Fibroblast of skin of abdomen (primary cell): ENCODE data around the gene SMIM30. TPM values are rescaled to one million over a fixed set of nuclear protein-coding genes. Genes with fewer than 3 reads are reported as not detected.
"Not testable (repeated sequence)": the region's sequence is repeated elsewhere in the genome, so short reads cannot be mapped to it uniquely, and the experiment has no call there.

Experiments used
- DNase-seq: peaks from one replicate; pipeline ENCODE4 v3.0.0-alpha.2; 2013
- polyA plus RNA-seq, 2 experiments: library from polyadenylated mRNA; unstranded; fragments of 120-200 nt; gene quantifications; one replicate each; pipeline ENCODE4 v1.2.1, GENCODE V29; 2013; ENCODE audit not compliant: insufficient read length in 2 of 2

The SMIM30 gene, protein sequence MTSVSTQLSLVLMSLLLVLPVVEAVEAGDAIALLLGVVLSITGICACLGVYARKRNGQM
- polyA plus RNA-seq (2013, experiment 1 of 2; ENCODE audit: insufficient read length) = 40.2 TPM
- 40.0 TPM for polyA plus RNA-seq (2013, experiment 2 of 2; ENCODE audit: insufficient read length)

DNA sequence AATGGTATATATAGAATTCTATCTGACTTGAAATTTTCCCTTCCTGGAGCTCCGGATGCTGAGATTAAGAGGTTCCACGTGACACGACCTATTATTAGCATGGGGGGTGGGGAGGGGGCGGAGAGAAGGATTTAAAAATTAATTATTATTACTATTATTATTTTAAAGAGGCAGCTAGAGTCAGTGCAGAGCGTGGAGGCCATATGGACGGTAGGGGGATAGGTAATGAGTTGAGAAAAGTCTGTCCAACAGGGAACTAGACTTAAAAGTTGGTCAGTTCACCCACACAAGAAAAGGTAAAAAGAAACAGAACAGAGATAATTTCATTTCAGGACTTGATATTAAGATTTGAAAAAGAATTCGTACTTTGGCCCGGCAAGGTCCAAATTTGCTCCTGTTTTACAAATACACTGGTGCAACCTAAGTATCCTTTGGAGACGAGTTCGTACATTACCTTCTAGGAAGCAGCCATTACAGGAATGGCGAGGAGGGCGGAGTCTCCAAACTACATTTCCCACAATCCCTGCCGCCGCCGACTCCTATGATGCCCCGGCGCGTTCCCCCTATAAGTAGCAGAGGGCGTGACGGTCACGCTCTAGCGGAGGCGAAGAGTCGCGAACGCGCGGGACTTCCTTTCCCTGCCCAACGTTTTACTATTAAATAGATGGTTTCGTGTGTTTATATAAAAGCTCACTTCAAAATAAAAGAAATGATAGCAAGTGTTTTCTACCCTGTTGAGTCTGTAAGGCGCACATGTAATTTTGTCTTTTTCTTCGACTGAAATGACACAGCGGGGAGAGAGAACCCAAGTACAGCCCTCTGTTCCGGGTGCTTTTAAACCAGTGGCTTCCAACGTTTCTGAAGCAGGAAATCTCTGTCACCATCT, at the start of gene SMIM30:
TSS of gene SMIM30 (minus strand) at position 481 of the 886 bp plus-strand sequence. CDS start 976 bp downstream, outside the sequence.
- DNase-seq = peak; percentile 89

DNA sequence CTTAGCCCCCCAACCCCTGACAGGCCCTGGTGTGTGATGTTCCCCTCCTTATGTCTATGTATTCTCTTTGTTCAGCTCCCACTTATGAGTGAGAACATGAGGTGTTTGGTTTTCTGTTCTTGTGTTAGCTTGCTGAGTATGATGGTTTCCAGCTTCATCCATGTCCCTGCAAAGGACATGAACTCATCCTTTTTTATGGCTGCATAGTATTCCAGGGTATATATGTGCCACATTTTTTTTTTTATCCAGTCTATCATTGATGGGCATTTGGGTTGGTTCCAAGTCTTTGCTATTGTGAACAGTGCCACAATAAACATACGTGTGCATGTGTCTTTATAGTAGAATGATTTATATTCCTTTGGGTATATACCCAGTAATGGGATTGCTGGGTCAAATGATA, 47.8 kb upstream of the SMIM30 start:
- DNase-seq = not testable (repeated sequence)

DNA sequence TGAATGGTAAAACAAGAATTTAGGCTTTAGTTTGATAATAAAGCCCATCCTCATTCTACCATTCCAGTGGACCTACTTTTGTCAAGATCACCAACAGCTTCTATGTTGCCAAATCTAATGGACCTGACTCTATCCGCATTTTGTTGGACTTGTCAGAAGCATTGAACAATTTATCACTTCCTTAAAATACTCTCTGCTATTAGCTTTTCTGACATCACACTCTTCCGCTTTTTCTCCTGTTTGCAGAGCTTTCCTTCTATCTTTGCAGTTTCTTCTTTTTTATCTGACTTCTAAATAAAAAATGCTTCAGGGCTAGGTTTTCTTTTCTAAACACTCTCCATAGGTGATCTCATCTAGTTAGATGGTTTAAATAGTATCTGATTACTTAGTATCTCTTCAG, 42.7 kb upstream of the SMIM30 start:
- DNase-seq = no peak

DNA sequence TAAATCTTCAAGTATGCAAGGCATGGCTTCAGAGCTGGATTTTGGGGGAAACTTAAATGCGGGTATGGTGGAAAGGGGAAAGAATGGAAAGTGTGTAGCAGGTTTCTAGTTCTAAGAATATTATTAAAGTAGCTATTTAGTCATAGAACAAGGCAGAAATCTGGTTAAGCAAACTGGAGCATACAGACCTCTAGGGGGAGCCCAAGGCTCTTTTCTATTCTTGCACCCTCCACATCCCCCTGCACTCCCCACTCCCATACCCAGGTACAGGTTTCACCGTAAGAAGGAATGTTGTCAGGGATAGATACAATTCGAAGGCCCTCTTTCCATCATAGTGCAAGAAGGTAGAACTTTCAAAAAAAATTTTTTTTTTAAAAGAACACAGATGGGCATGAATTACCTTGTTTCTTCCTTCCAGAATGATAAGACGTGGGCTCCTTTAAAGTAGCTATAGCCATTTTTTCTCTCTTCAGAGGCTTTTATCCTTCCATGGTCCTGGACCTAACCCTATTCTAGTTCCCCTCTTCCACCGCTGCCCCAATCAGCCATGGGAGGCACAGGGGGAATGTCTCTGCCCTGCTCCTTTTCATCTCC, 41.5 kb upstream of the SMIM30 start:
- peak; percentile 19 for DNase-seq

DNA sequence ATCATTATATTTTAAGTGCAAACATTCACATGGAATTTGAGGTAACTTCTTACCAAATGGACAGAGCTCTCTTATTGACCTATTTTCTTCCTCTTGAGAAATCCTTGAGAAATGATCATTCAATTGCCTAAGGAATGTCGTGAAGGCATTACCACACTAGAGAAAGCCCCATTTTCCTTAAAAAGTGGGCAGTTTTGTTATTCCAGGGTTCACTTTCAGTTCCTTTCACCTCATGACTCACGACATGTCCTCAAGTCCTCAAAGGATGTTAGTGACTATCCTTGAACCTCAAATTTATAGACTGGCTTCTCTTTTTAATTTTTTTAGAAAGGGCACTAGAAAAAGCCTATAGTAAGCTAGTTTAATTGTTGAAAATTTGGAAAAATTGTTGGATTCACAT, 40.4 kb upstream of the SMIM30 start:
- no peak for DNase-seq

DNA sequence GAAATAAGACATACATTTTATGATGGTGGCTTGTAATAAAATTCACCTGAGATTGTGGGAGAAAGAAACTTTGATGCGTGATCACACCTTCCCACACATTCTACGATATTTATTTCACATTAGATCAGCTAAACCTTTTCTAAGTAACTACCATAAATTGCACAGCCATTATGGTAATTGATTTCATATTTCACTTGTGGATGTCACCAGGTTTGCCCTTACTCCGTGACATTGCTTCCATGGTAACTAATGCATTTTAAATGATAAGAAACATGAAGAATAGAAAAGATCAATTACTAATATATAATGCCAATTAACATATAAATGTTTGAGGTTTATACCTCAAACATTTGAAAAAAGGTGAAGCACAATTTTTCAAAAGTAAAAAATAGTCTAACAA, 35.8 kb upstream of the SMIM30 start:
- no peak for DNase-seq

DNA sequence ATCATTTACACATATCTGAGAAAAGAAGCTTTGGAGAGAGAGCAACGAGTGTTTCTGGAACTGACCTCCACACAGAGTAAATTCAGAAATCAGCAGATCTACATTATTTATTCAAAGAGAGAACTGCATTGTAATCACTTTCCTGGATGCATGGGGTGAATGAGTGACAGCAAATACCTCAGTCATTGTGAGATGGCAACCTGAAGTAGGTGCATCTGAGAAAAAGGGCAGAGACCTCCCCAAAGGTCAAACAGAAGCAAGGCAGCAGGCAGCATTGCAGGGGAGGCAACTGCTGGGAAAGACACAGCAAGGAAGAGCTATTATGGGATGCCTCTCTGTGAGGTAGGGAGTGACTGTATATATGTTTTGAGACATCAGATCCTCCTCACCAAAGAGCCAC, 26.5 kb upstream of the SMIM30 start:
- DNase-seq = no peak

DNA sequence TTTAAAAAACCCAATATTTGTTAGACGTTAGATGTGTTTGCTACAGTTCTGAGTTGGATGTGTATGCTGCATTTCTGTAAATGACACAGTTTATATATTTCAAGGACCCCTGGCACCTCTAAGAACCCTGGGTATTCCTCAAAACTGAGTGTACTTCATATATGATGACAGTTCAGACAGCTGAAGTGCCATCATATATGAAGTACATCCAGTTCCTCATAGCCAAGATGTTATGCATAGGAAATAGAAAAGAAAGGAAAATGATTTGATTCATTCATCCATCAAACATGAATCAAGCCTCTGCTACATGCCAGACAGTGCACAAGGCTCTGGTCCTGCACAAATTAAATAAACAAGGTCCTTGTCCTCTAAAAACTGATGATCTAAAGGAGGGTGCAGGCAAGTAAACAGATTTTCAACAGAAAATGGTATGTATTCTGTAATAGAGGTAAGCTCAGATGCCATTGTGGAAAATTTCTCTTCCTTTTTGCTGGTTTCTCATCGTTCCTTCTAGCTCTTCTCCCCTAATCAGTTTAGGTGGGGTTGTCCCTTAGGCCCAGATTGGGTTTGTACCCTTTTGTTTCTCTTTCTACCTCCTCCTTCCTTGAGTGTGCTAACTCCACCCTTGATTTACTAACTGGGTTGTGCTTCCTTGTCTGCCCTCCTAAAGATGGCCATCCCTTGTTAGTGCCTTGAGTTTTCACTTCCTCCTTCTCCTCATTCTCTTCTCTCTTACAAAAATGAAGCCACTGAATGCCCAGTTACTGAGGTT, 25.3 kb upstream of the SMIM30 start:
- no peak for DNase-seq

DNA sequence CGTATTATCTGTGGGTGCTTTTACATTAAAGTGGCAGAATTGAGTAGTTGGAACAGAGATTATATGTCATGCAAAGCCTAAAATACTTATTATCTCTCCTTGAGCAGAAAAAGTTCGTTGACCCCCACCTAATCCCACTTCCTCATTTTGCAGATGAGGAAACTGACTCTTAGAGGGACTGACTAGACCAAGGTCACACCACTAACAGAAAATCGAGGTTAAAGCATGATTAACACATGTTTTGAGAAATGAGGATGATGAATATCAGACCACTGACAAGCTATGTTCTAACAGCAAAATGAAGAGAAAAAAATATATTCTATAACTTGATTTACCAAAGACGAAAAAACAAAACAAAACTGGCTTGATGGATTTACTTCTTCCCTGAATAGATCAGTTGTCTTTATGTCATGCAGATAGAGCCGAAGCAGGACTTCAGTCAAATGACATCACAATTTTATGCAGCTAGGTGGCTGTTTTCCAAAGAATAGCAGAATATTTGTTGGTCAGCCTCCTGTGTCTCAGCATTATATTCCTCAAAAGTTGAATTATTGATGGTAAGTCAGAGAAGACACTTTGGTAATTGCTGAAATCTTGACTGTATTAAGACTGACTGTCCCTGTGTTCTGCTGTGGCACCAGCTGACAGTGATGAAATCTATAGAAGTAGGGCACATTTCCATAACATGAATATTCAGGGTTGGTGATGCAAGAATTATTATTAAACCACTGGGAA, 24.2 kb upstream of the SMIM30 start:
- DNase-seq = no peak

DNA sequence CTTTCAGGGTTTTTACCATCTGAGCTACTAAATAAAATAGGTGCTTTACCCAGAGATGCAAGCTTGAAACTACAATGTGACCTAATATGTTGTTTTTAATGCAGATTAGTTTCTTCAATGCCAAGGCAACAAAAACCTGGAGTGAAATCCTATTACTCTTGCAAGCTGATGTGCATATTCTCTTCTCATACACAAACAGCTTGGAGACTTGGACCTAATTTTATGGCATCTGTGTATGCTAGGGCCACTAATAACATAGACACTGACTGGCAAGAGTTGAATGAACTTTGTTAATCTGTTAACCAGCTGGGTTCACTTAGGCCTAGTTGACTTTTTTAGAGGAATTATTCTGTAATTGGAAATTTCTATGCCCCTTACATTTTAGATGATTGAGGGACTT, 23.4 kb upstream of the SMIM30 start:
- no peak for DNase-seq

DNA sequence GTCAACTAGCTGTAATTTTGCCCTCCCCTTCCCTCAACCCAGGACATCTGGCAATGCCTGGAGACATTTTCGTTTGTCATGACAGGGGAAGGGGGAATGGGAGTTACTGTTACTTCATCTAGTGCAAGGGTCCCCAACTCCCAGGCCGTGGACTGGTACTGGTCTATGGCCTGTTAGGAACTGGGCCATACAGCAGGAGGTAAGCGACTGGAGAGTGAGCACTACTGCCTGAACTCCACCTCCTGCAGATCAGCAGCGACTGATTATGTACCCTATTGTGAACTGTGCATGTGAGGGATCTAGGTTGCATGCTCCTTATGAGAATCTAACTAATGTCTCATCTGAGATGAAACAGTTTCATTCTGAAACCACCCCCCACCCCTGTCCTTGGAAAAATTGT, 22.6 kb upstream of the SMIM30 start:
- DNase-seq = no peak

DNA sequence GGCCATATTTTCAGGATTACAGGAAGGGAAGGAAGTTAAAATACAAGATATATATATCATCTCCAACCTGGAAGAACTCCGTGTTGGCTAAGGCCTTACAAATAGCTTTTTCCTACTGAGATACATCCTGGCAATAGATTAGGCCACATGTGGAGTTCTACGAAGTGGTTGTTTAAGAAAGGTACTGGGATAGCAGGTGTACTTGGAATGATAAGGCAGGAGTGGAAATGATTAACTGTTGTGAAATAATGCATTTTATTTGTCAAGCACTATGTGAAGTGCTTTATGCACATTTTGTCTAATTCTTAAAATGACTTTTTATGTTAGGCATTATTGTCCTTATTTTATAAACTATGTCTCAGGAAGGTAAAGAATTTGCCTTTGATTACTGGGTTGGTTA, 18.9 kb upstream of the SMIM30 start:
- no peak for DNase-seq

DNA sequence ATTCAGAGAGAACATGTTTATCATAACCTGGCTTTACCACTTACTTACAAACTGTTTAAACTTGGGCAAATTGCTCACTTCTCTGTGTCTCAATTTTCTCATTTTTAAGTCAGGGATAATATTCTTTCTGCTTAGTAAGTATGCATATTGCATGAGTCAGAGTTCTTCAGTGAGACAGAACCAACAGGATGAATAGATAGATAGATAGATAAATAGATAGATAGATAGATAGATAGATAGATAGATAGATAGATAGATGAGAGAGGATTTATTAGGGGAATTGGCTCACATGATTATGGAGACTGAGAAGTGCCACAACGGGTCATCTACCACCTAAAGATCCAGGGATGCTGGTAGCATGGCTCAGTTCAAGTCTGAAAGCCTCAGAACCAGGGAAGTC, 15.7 kb upstream of the SMIM30 start:
- DNase-seq = no peak

DNA sequence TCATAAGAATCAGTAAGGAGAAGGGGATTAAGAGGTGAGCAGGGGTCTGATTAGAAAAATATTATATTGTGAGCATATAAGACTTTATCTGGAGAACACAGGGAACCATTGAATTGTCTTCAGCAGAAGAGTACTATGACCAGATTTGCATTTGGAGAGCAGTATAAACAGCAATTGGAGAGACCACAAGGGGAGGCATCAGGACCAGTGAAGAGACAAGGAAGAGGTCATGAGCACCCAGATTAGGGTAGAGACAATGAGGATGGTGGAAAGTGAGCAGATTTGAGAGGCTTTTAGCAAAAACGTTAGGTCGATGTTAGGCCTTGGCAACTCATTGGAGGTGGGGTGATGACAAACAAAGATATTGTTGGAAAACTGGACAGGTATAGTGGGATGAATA, 13.0 kb upstream of the SMIM30 start:
- DNase-seq = no peak

DNA sequence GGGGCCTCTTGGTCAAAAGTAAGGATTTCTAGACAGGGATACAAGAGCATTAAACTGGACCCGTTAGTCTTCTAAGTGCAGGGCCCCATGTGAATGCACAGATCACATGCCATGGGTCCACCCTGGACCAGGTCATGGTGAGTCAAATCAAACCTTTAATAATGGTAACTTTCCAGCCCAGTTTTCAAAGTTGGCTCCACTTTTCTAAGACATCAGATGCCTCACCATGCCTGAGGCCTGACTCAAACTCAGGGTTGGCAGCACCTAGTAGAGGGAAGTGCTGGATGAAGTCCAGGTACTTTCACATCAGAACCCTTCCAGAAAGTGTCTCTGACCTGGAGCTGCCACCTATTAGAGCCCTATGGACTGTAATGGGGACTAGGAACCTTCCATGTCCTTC, 9.7 kb upstream of the SMIM30 start:
- no peak for DNase-seq

DNA sequence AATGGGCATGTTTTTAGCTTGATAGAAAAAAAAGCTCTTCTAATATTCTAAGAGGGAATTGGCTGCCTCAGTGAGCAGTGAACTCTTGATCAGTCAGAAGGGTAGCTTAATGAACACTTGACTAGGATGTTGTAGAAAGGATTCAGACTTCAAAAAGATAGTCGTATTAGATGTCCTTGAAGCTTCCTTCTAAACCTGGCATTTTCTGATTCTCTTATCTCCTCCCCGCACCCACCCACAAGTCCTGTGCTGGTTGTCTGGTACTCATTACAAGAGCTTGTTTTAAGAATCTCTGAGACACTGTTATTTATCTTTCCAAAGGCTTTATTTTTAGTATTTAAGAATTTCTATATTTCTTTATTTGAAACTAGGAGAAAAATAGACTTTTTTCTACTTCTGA, 7.4 kb upstream of the SMIM30 start:
- DNase-seq = no peak

DNA sequence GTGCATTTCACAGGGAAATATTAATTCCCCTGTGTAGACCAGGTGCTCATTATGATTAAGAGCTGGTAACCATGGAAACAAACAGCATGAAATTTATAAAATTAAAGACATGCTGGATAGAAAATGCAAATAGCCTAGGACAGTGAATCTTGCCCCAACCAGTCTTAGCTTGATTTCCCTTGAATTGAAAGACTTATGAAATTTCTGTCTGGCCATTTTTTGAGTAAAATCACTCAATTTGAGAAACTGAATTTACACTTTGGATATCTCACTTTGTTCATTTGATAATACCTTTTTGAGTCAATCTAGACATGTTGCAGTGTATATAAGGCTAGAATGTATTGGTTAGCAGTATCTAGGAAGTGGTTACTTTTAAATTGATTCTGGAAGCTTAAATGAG, 4.4 kb upstream of the SMIM30 start:
- DNase-seq = no peak

DNA sequence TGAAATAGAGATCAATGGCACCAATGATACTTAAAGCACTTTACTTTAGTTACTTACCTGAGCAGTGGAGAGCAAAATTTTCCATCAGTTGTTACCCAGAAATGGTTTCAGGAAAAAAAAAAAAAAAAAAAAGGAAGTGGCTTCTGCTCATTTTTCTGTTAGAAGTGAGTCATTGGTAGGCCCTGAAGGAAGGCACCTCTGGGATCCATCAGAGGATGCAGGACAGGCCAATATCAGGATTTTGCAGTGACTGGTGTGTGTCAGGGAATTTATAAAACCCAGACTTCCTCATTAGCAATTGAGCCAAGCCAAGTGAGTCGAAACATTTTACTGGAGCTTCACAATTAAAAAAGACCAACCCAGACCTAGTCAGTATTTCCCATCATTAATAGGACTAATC, 2.3 kb upstream of the SMIM30 start:
- DNase-seq = no peak

DNA sequence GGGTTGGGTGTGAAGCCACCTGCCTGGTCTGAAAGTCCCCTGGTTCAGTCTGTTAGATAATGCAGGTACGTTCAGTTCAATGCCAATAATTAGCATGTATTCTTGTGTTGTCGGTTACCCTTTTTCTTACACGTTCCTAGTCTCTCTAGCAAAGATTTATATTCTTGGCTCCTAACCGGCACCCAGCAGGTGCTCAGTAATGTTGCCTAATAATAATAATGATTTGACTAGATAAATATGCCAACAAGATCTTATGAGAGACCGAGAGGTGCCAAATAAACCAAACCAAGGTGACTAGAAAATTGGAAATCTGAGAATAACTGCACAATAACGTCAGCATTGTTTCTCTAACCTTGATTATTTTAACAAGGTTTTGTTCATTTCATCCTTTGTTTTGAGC, 1.1 kb upstream of the SMIM30 start:
- DNase-seq = no peak

DNA sequence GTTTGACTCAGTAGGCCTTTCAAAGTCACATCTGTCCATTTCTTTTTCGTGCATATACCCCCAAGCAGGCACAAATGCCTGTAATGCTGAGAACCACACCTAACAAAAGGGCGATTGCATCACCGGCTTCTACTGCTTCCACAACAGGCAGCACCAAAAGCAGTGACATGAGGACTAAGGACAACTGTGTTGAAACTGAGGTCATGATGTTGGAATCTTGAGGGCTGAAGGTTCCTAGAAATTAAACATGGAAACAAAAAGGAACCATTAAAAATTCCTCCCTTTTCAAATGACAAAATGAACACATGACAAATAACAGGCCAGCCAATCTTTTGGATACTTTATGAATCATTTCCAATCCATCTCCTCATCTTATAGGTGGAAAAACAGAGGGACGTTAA, 980 bp downstream of the SMIM30 start:
- not testable (repeated sequence) for DNase-seq

DNA sequence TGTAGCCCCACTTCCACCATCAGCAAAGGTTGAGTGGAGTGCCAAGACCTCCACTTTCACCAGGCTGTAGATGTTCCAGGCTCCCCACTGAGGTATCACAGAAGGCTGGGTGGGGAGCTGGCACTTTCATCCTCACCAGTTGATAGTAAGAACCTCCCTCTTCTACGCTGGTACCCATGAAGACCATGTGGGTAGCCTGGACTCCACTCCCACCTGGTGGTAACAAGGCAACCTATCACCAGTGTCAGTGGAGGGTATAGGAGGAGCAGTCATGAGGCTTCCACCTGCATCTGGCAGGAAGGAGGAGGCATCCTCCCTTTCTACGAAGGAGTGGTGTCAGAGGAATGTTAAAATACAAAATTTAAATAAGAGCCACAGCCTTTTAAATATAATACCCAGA, 4.4 kb downstream of the SMIM30 start:
- no peak for DNase-seq

DNA sequence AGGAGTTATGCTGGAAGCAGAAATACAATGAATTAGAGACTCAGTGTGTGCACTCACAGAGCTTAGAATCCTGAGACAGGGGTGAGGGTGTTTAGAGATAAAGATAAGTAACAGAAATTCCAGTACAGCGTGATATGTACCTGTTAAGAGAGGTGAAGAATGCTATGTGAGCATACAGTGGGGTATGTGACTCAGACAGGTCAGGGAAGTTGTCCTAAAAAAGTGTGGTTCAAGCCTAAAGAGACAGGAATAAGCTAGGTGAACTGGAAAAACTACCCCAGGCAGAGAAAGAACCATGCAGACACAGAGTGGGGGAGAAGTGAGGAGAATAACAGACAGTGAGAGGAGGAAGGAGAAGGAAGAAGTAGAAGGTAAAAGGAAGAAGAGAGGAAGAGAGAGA, 8.6 kb downstream of the SMIM30 start:
- DNase-seq = no peak
